ENCODE data around the gene ACOT8. TPM values are rescaled to one million over a fixed set of nuclear protein-coding genes. Genes with fewer than 3 reads are reported as not detected.

Gene ACOT8
- total RNA-seq, 1 donor from 2014 or later = 13.4 TPM

DNA sequence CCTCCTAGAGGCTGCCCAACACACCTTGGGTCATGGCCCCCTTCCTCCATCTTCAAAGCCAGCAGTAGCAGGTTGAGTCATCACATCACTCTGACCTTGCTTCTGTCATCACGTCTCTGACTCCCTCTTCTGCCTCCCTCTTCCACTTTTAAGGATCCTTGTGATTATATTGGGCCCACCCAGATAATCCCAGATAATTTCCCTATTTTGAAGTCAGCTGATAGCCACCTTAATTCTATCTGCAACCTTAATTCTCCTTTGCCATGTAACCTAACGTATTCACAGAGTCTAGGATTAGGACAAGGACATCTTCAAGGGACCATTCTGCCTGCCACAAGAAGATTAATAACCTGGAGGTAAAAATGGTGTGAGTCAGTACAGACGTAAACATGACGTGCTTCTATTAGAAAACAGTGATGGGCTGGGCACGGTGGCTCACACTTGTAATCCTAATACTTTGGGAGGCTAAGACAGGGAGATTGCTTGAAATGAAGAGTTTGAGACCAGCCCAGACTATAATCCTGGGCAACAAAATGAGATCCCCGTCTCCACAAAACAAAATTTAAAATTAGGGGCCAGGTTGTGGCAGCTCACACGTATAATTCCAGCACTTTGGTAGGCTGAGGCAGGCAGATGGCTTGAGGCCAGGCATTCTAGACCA lies 3.5 kb upstream of the ACOT8 start:
- H3K27me3 Mint-ChIP-seq (ENCODE audit: insufficient read depth, low read depth) = peaks cover 2% of the 10 kb centered on the region
- H2AFZ ChIP-seq (replicated peaks) = no peak overlapping the region
- H3K4me2 ChIP-seq = no peak overlapping the region
- H3K9me3 ChIP-seq (ENCODE audit: low read depth) = no peaks in the 10 kb centered on the region
- no peak overlapping the region for H3K27ac ChIP-seq
- H3K9me3 Mint-ChIP-seq = no peaks in the 10 kb centered on the region
- H3K9ac ChIP-seq = no peak overlapping the region
- no peak overlapping the region for H3K27ac Mint-ChIP-seq
- H3K27me3 ChIP-seq = no peaks in the 10 kb centered on the region
- H3K4me3 Mint-ChIP-seq = no peak overlapping the region
- H4K20me1 ChIP-seq (ENCODE audit: low read depth) = no peaks in the 10 kb centered on the region
- no peak for TF ChIP-seq EZH2phosphoT487 (IDR thresholded peaks at IDR 0.05)
- TF ChIP-seq EZH2 (IDR thresholded peaks at IDR 0.05) = no peak
- TF ChIP-seq, protein P1, sequence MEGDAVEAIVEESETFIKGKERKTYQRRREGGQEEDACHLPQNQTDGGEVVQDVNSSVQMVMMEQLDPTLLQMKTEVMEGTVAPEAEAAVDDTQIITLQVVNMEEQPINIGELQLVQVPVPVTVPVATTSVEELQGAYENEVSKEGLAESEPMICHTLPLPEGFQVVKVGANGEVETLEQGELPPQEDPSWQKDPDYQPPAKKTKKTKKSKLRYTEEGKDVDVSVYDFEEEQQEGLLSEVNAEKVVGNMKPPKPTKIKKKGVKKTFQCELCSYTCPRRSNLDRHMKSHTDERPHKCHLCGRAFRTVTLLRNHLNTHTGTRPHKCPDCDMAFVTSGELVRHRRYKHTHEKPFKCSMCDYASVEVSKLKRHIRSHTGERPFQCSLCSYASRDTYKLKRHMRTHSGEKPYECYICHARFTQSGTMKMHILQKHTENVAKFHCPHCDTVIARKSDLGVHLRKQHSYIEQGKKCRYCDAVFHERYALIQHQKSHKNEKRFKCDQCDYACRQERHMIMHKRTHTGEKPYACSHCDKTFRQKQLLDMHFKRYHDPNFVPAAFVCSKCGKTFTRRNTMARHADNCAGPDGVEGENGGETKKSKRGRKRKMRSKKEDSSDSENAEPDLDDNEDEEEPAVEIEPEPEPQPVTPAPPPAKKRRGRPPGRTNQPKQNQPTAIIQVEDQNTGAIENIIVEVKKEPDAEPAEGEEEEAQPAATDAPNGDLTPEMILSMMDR (IDR thresholded peaks at IDR 0.05) = no peak
- no peaks in the 10 kb centered on the region for H3K36me3 ChIP-seq
- H3F3A ChIP-seq (ENCODE audit: low read depth) = no peaks in the 10 kb centered on the region
- DNase-seq (ENCODE audit: low spot score) = no peak
- H3K4me3 ChIP-seq = no peak overlapping the region
- H3K79me2 ChIP-seq (ENCODE audit: low read depth) = peaks cover 12% of the 10 kb centered on the region
- peaks cover 23% of the 10 kb centered on the region for H3K4me1 Mint-ChIP-seq
- no peaks in the 10 kb centered on the region for H3K36me3 Mint-ChIP-seq
- no peaks in the 10 kb centered on the region for H3K4me1 ChIP-seq

DNA sequence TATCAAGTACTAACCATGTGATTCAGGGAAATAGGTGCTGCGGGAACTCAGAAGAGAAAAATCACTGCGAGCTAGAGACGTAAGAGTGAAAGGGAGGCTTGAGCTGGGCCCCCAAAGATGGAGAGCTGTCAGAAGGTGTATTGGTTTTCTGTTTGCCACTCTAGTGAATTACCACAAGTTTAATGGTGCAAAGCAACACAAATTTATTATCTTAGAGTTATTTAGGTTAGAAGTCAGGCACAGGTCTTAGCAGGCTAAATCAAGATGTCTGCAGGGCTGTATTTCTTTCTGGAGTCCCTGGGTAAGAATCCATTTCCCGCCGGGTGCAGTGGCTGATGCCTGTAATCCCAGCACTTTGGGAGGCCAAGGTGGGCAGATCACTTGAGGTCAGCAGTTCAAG lies 2.7 kb upstream of the ACOT8 start:
- TF ChIP-seq EZH2phosphoT487 (IDR thresholded peaks at IDR 0.05) (no peak), EZH2 (IDR thresholded peaks at IDR 0.05) (no peak)
- TF ChIP-seq, protein P1 (IDR thresholded peaks at IDR 0.05) = no peak
- H3K27ac Mint-ChIP-seq = no peak overlapping the region
- Histone ChIP-seq H4K20me1 (ENCODE audit: low read depth) (no peaks in the 10 kb centered on the region), H3K4me3 (no peak overlapping the region), H3K9ac (no peak overlapping the region), H3K4me1 (no peaks in the 10 kb centered on the region), H3K4me2 (no peak overlapping the region), H3K27ac (no peak overlapping the region), H3K36me3 (no peaks in the 10 kb centered on the region), H3K27me3 (no peaks in the 10 kb centered on the region), H3K9me3 (ENCODE audit: low read depth) (no peaks in the 10 kb centered on the region), H3F3A (ENCODE audit: low read depth) (no peaks in the 10 kb centered on the region), H3K79me2 (ENCODE audit: low read depth) (peaks cover 12% of the 10 kb centered on the region), H2AFZ (replicated peaks) (no peak overlapping the region)
- H3K9me3 Mint-ChIP-seq = no peaks in the 10 kb centered on the region
- no peaks in the 10 kb centered on the region for H3K36me3 Mint-ChIP-seq
- H3K27me3 Mint-ChIP-seq (ENCODE audit: insufficient read depth, low read depth) = peaks cover 2% of the 10 kb centered on the region
- no peak for DNase-seq (ENCODE audit: low spot score)
- no peak overlapping the region for H3K4me3 Mint-ChIP-seq
- H3K4me1 Mint-ChIP-seq = peaks cover 23% of the 10 kb centered on the region

DNA sequence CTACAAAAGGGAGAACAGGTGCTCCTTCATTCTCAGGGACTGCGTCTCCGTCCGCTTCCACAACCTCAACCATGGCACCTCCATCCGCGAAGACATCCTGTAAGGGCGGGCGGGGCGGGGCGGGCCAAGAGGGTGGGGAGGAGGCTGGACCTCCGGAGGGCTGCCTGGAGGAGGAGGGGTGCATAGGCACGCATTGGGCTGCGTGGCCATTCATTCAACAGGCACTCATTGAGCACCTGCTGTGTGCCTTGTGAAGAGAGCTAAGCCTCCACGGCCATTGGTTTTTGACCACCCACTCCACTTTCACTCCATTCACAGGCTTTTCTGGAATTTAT lies 657 bp upstream of the ACOT8 start:
- Histone ChIP-seq H3K27ac (no peak overlapping the region), H3K4me1 (no peaks in the 10 kb centered on the region), H3F3A (ENCODE audit: low read depth) (no peaks in the 10 kb centered on the region), H4K20me1 (ENCODE audit: low read depth) (no peaks in the 10 kb centered on the region), H3K4me3 (peak overlapping the region; percentile 79), H3K36me3 (no peaks in the 10 kb centered on the region), H3K27me3 (no peaks in the 10 kb centered on the region), H3K79me2 (ENCODE audit: low read depth) (peaks cover 12% of the 10 kb centered on the region), H3K9ac (no peak overlapping the region), H2AFZ (replicated peaks) (peak overlapping the region; percentile 60), H3K4me2 (peak overlapping the region; percentile 85), H3K9me3 (ENCODE audit: low read depth) (no peaks in the 10 kb centered on the region)
- TF ChIP-seq, protein P1 (IDR thresholded peaks at IDR 0.05) = no peak
- no peak for TF ChIP-seq EZH2phosphoT487 (IDR thresholded peaks at IDR 0.05)
- no peak for TF ChIP-seq EZH2 (IDR thresholded peaks at IDR 0.05)
- peak overlapping the region; percentile 91 for H3K4me3 Mint-ChIP-seq
- H3K27me3 Mint-ChIP-seq (ENCODE audit: insufficient read depth, low read depth) = peaks cover 2% of the 10 kb centered on the region
- H3K27ac Mint-ChIP-seq = no peak overlapping the region
- DNase-seq (ENCODE audit: low spot score) = peak; percentile 44
- H3K36me3 Mint-ChIP-seq = no peaks in the 10 kb centered on the region
- no peaks in the 10 kb centered on the region for H3K9me3 Mint-ChIP-seq
- H3K4me1 Mint-ChIP-seq = peaks cover 25% of the 10 kb centered on the region

Measured in neural progenitor cell (in vitro differentiated cells).